HepG2 (cell line): Measurements from ENCODE around the gene NUSAP1. TPM values are rescaled to one million over a fixed set of nuclear protein-coding genes. Genes with fewer than 3 reads are reported as not detected.

Experiments used
- ATAC-seq: fragments of 200-7000 bp; cut with Tn5 transposase; 3 replicates; pipeline ENCODE4 v1.9.1; 2020; ENCODE audit warnings: mild to moderate bottlenecking, moderate library complexity
- BruUV-seq: library from RNA; stranded (reverse); fragments of 400-500 nt; replicated peaks from 2 replicates; lab custom pipeline; 2021; lab: Mats Ljungman, UMichigan
- CTCF ChIA-PET: fragments of 300-600 bp; formaldehyde crosslinking; extraction: SDS; loops from one replicate; lab custom pipeline; 2021; ENCODE audit warnings: low total read pairs, inconsistent platforms, low intra/inter-chr PET ratio; lab: Yijun Ruan, JAX
- POLR2A ChIA-PET: fragments of 350-600 bp; sonication (Branson Sonifier 250); formaldehyde crosslinking; loops from one replicate; lab custom pipeline; 2020; ENCODE audit warnings: antibody characterized with exemption, inconsistent platforms; lab: Yijun Ruan, JAX
- DNase-seq: peaks from one replicate; pipeline ENCODE4 v3.0.0-alpha.2; 2015; ENCODE audit warnings: low spot score
- FAIRE-seq: peaks from 3 replicates; lab custom pipeline; 2011; peaks lifted over from hg19 to GRCh38; lab: Jason Lieb, UNC
- H2AFZ ChIP-seq: one replicate; pipeline ENCODE4 v1.6.1; 2011; ENCODE audit warnings: low read length, inconsistent platforms
- H3K27ac ChIP-seq: fragments of 300-600 bp; 3 replicates; pipeline ENCODE4 v1.8.0; 2011; ENCODE audit warnings: mixed run types, mild to moderate bottlenecking, mixed read lengths, low read length, inconsistent platforms; ENCODE audit not compliant: insufficient read depth; ENCODE audit errors: extremely low read length
- H3K27me3 ChIP-seq, 2 experiments: fragments of 200-600 bp in 1 of 2; 2 replicates in 1 of 2; 3 replicates in 1 of 2; pipeline versions ENCODE4 v1.6.0 to v1.8.0; 2011; ENCODE audit warnings: low read length in 2 of 2, mild to moderate bottlenecking in 2 of 2, moderate library complexity in 2 of 2, inconsistent platforms in 1 of 2; ENCODE audit not compliant: insufficient read depth in 2 of 2, control insufficient read depth in 1 of 2
- H3K36me3 ChIP-seq, 2 experiments: fragments of 200-600 bp in 1 of 2; replicated peaks in 1 of 2; 2 replicates in 1 of 2; 3 replicates in 1 of 2; pipeline versions ENCODE4 v1.5.1 to v1.8.0; 2011; ENCODE audit warnings: low read length in 2 of 2, inconsistent platforms in 1 of 2; ENCODE audit not compliant: insufficient read depth in 2 of 2, control insufficient read depth in 1 of 2
- H3K4me1 ChIP-seq: 2 replicates; pipeline ENCODE4 v1.5.1; 2012; ENCODE audit warnings: low read length, inconsistent platforms; ENCODE audit not compliant: insufficient read depth
- H3K4me2 ChIP-seq: 2 replicates; pipeline ENCODE4 v1.6.0; 2011; ENCODE audit warnings: low read depth, low read length, inconsistent platforms
- H3K4me3 ChIP-seq, 3 experiments: fragments of 200-600 bp in 1 of 3; sonication (generic), shearing (Covaris generic) in 1 of 3; replicated peaks in 1 of 3; 2 replicates each; pipeline ENCODE4 v1.5.1; 2011 to 2016; ENCODE audit warnings: low read length in 3 of 3, inconsistent platforms in 2 of 3, low read depth in 2 of 3, mild to moderate bottlenecking in 2 of 3, control low read depth in 1 of 3, mixed read lengths in 1 of 3; ENCODE audit not compliant: insufficient read depth in 1 of 3
- H3K79me2 ChIP-seq: one replicate; pipeline ENCODE4 v1.6.1; 2011; ENCODE audit warnings: low read length, inconsistent platforms; ENCODE audit not compliant: insufficient read depth
- H3K9ac ChIP-seq: 2 replicates; pipeline ENCODE4 v1.6.0; 2011; ENCODE audit warnings: mild to moderate bottlenecking, low read depth, low read length, inconsistent platforms; ENCODE audit not compliant: insufficient read depth
- H3K9me3 ChIP-seq: 2 replicates; pipeline ENCODE4 v1.5.1; 2012; ENCODE audit warnings: mild to moderate bottlenecking, low read length
- H4K20me1 ChIP-seq: 2 replicates; pipeline ENCODE4 v1.6.0; 2011; ENCODE audit warnings: inconsistent platforms, mild to moderate bottlenecking, low read length, moderate library complexity; ENCODE audit not compliant: insufficient read depth
- IKZF4 ChIP-seq: sonication (generic); formaldehyde crosslinking; IDR thresholded peaks from 2 replicates; pipeline ENCODE4 v1.5.1; 2020; ENCODE audit warnings: borderline replicate concordance, mild to moderate bottlenecking, low read depth, missing genetic modification reagents; ENCODE audit errors: not compliant biosample characterization
- PAF1 ChIP-seq: IDR thresholded peaks from 2 replicates; pipeline ENCODE4 v1.6.1; 2016; ENCODE audit warnings: missing genetic modification reagents, missing compliant biosample characterization
- SRF ChIP-seq: IDR thresholded peaks from 2 replicates; pipeline ENCODE4 v1.6.1; 2011; ENCODE audit warnings: mild to moderate bottlenecking, low read depth, low read length, moderate library complexity
- TFAP4 ChIP-seq: sonication (generic); IDR thresholded peaks from 2 replicates; pipeline ENCODE4 v1.6.1; 2016; ENCODE audit warnings: low read depth, borderline replicate concordance
- WGBS: methylation state at CpG from one replicate; pipeline ENCODE4 v1.1.6; 2017; ENCODE audit warnings: low lambda C conversion rate; 5-methylcytosine and 5-hydroxymethylcytosine counted together
- in situ Hi-C: cut with HindIII; loops from 2 replicates; pipeline ENCODE4 v1.10.0; 2017; ENCODE audit warnings: low pct_unique_long_range_greater_than_20kb; ENCODE audit not compliant: extremely low pct_ligation_motif_present
- intact Hi-C: fragments of 100-400 bp; cut with micrococcal nuclease; formaldehyde crosslinking; loops from one replicate; pipeline ENCODE4 v1.10.0; 2022; ENCODE audit not compliant: unreplicated experiment
- polyA plus RNA-seq, 8 experiments: library from polyadenylated mRNA; depleted of rRNA in 3 of 8; stranded (reverse) in 7 of 8; unstranded in 1 of 8; fragments of >200 nt; fragmentation: Illumina TruSeq in 4 of 8; extraction: Trizol in 4 of 8; gene quantifications; 2 replicates each; pipeline versions ENCODE4 v1.2.1 to v1.2.3, GENCODE V29; 2011 to 2016; ENCODE audit warnings: low read depth in 4 of 8, missing spikeins in 1 of 8, mixed read lengths in 1 of 8; ENCODE audit not compliant: insufficient read depth in 1 of 8
- total RNA-seq, 5 experiments: library from RNA; depleted of rRNA; stranded (reverse); fragments of >200 nt; fragmentation: Illumina TruSeq; extraction: Trizol; gene quantifications; 2 replicates each; pipeline ENCODE4 v1.2.3, GENCODE V29; 2016; ENCODE audit warnings: low read depth in 1 of 5

Gene NUSAP1
- total and polyA plus RNA-seq, 2 of the 13 experiments (the other 11 are each of a cell fraction or from before 2014, with no cell fraction given) = 59.5 to 106 TPM

- peaks cover 0 to 40% of the 10 kb centered on the region in 2 experiments; a peak in 3 of 5 replicates for H3K36me3 ChIP-seq
- no peak overlapping the region for H3K9ac ChIP-seq
- intact Hi-C loops (no loop called here), in situ Hi-C loops (no loop called here)
- H3K9me3 ChIP-seq = no peaks in the 10 kb centered on the region
- DNase-seq (no peak), ATAC-seq (no peak), FAIRE-seq (no peak)
- WGBS = 100% methylated on average over 1 of the region's 1 CpG
- H3K27me3 ChIP-seq = no peaks in the 10 kb centered on the region; a peak in 1 of 5 replicates
- H3K4me1 ChIP-seq = peaks cover 45% of the 10 kb centered on the region
- peaks cover 47% of the 10 kb centered on the region for H3K79me2 ChIP-seq
- H3K27ac ChIP-seq = no peak overlapping the region
- POLR2A ChIA-PET = no interaction called here
- H3K4me2 ChIP-seq = no peak overlapping the region
- TF ChIP-seq SRF = 0 out of 2 replicates have a peak, but pooled peaks have one; percentile 19
- TF ChIP-seq PAF1 = 0 out of 2 replicates have a peak, but pooled peaks have one; percentile 56
- no peak for TF ChIP-seq IKZF4 (CRISPR knock-in tag)
- H3K4me3 ChIP-seq = no peak overlapping the region
- CTCF ChIA-PET = no interaction called here
- H4K20me1 ChIP-seq = peaks cover 8% of the 10 kb centered on the region
- H2AFZ ChIP-seq = no peak overlapping the region
- no TSS peak for BruUV-seq
Observed at GRCh38 chr15:41288464-41288863, 44.2 kb upstream of the NUSAP1 start.

- POLR2A ChIA-PET = interaction anchor here (0.6 kb wide), 1 partner anchor 431 kb away, joined by 3 read pairs; no protein-coding TSS in a partner anchor
- in situ Hi-C loops = no loop called here
- BruUV-seq = no TSS peak
Observed at GRCh38 chr15:41289953-41290352, 42.7 kb upstream of the NUSAP1 start.

More at GRCh38 chr15:41289953-41290352, 42.7 kb upstream of the NUSAP1 start:
- no peaks in the 10 kb centered on the region for H3K9me3 ChIP-seq
- no peak overlapping the region for H3K4me3 ChIP-seq
- H4K20me1 ChIP-seq = peaks cover 12% of the 10 kb centered on the region
- FAIRE-seq (no peak), DNase-seq (no peak), ATAC-seq (no peak)
- 91% methylated on average over 2 of the region's 2 CpGs for WGBS
- H3K27ac ChIP-seq = no peak overlapping the region
- no peak for TF ChIP-seq TFAP4
- CTCF ChIA-PET = no interaction called here
- H3K9ac ChIP-seq = no peak overlapping the region
- H3K36me3 ChIP-seq = peaks cover 2 to 43% of the 10 kb centered on the region in 2 experiments; a peak in 4 of 5 replicates
- H3K4me2 ChIP-seq = no peak overlapping the region
- H3K27me3 ChIP-seq = no peaks in the 10 kb centered on the region; a peak in 1 of 5 replicates
- no peak overlapping the region for H2AFZ ChIP-seq
- intact Hi-C loops = no loop called here
- peaks cover 36% of the 10 kb centered on the region for H3K79me2 ChIP-seq
- peaks cover 54% of the 10 kb centered on the region for H3K4me1 ChIP-seq
